ENCODE data around the gene SERHL2. TPM values are rescaled to one million over a fixed set of nuclear protein-coding genes. Genes with fewer than 3 reads are reported as not detected.
A peak's percentile ranks its signal among the peaks of the same experiment; 100 is the strongest.

SERHL2 gene
- total RNA-seq, 1 experiment from 2014 or later, result 1.0 TPM

DNA sequence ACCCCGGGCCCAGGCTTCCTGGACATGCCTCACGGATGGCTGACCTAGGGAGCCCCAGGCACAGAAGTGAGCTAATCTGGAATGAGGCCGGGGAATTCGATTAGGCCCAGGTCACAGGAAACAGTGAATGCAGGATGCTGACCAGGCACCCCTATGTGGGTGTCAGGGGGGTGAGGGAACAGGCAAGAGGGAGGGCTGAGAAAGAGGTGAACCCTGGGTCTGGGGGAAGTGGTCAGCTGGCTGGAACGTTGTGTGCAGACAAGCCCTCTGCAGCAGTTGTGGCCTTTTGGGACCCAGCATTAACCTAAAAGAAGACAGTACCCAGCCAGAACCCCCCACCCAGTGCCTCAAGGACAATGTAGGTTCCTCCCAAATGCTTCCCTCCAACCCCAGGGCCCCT lies 8.1 kb downstream of the SERHL2 start:
- H3K23ac ChIP-seq (ENCODE audit: insufficient read length, low read depth, low read length), result no peak overlapping the region
- no peak overlapping the region for H2AK5ac ChIP-seq (ENCODE audit: insufficient read length, low read length)
- TF ChIP-seq, protein P1, sequence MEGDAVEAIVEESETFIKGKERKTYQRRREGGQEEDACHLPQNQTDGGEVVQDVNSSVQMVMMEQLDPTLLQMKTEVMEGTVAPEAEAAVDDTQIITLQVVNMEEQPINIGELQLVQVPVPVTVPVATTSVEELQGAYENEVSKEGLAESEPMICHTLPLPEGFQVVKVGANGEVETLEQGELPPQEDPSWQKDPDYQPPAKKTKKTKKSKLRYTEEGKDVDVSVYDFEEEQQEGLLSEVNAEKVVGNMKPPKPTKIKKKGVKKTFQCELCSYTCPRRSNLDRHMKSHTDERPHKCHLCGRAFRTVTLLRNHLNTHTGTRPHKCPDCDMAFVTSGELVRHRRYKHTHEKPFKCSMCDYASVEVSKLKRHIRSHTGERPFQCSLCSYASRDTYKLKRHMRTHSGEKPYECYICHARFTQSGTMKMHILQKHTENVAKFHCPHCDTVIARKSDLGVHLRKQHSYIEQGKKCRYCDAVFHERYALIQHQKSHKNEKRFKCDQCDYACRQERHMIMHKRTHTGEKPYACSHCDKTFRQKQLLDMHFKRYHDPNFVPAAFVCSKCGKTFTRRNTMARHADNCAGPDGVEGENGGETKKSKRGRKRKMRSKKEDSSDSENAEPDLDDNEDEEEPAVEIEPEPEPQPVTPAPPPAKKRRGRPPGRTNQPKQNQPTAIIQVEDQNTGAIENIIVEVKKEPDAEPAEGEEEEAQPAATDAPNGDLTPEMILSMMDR (conservative IDR thresholded peaks at IDR 0.05), result no peak
- no peak overlapping the region for H2BK120ac ChIP-seq (ENCODE audit: low read depth, low read length, poor library complexity, severe bottlenecking)
- H3K4me1 ChIP-seq (ENCODE audit: insufficient read depth, low read length), result peaks cover 4% of the 10 kb centered on the region; the same call in 1 of the 2 replicates
- H3K4ac ChIP-seq (ENCODE audit: low read depth, low read length), result no peak overlapping the region
- peaks cover 0 to 9% (median 3%) of the 10 kb centered on the region in 3 experiments; a peak in 5 of 7 replicates for H3K36me3 Mint-ChIP-seq (ENCODE audit: insufficient read depth in 1 of 3, low read depth in 3 of 3)
- H3K4me1 Mint-ChIP-seq, result peaks cover 9 to 21% of the 10 kb centered on the region in 2 experiments
- H3T11ph ChIP-seq (ENCODE audit: low read length), result no peak overlapping the region
- no peaks in the 10 kb centered on the region for H3K79me1 ChIP-seq (ENCODE audit: insufficient read depth, low read depth, low read length, poor library complexity, severe bottlenecking)
- H4K91ac ChIP-seq (ENCODE audit: insufficient read length, low read depth, low read length), result no peak overlapping the region
- H4K5ac ChIP-seq (ENCODE audit: insufficient read length, low read depth, low read length), result no peak overlapping the region
- H3K27me3 Mint-ChIP-seq (ENCODE audit: low read depth), result peaks cover 35% of the 10 kb centered on the region
- no peak overlapping the region; a peak in 1 of 7 replicates for H3K27ac Mint-ChIP-seq
- H2BK20ac ChIP-seq (ENCODE audit: low read depth, low read length, poor library complexity, severe bottlenecking), result no peak overlapping the region
- H2BK5ac ChIP-seq (ENCODE audit: insufficient read length, low read length), result no peak overlapping the region
- peaks cover 0 to 3% of the 10 kb centered on the region in 2 experiments; a peak in 1 of 5 replicates for H3K9me3 Mint-ChIP-seq
- H3K27me3 ChIP-seq (ENCODE audit: insufficient read depth, low read length), result no peaks in the 10 kb centered on the region
- no peak overlapping the region for H2AFZ ChIP-seq (ENCODE audit: low read length)
- H3K4me2 ChIP-seq (ENCODE audit: insufficient read depth, insufficient read length, low read length), result no peak overlapping the region
- no peak overlapping the region for H3K27ac ChIP-seq (ENCODE audit: insufficient read length, low read depth, low read length)
- no peaks in the 10 kb centered on the region for H3K23me2 ChIP-seq (ENCODE audit: insufficient read length, low read depth, low read length, poor library complexity, severe bottlenecking)
- no CpG with 5 or more reads among the region's 5 CpGs for WGBS (ENCODE audit: extremely low coverage, insufficient read length, low lambda C conversion rate)
- H3K9ac ChIP-seq (ENCODE audit: extremely low read depth, insufficient read length, low read length), result no peak overlapping the region
- H3K79me2 ChIP-seq (ENCODE audit: insufficient read depth, low read length), result no peaks in the 10 kb centered on the region
- no peaks in the 10 kb centered on the region for H4K20me1 ChIP-seq (ENCODE audit: control insufficient read depth, insufficient read depth, insufficient read length)
- no peak overlapping the region for H3K56ac ChIP-seq (ENCODE audit: insufficient read length, low read depth, low read length)
- no peak overlapping the region for H3K18ac ChIP-seq (ENCODE audit: insufficient read length, low read depth, low read length)
- no peak overlapping the region for H2BK15ac ChIP-seq (ENCODE audit: low read depth, low read length)
- H2BK12ac ChIP-seq (ENCODE audit: insufficient read length, low read depth, low read length), result no peak overlapping the region
- H4K8ac ChIP-seq (replicated peaks; ENCODE audit: insufficient read length, low read depth, low read length), result no peak overlapping the region
- no peaks in the 10 kb centered on the region for H3K9me3 ChIP-seq (ENCODE audit: control insufficient read depth, low read depth, low read length)
- DNase-seq, result peak; percentile 19
- no peak overlapping the region for H3K14ac ChIP-seq (ENCODE audit: insufficient read depth, low read length)
- H3K4me3 Mint-ChIP-seq, result no peak overlapping the region
